Nucleus accumbens (tissue), 56 donors: ENCODE measurements around the gene MTURN.
A peak's percentile ranks its signal among the peaks of the same experiment; 100 is the strongest.

Experiments used
- DNase-seq, 56 donors: peaks; one replicate each; lab custom pipeline; 2025; lab: John Stamatoyannopoulos, UW

Gene MTURN

DNA sequence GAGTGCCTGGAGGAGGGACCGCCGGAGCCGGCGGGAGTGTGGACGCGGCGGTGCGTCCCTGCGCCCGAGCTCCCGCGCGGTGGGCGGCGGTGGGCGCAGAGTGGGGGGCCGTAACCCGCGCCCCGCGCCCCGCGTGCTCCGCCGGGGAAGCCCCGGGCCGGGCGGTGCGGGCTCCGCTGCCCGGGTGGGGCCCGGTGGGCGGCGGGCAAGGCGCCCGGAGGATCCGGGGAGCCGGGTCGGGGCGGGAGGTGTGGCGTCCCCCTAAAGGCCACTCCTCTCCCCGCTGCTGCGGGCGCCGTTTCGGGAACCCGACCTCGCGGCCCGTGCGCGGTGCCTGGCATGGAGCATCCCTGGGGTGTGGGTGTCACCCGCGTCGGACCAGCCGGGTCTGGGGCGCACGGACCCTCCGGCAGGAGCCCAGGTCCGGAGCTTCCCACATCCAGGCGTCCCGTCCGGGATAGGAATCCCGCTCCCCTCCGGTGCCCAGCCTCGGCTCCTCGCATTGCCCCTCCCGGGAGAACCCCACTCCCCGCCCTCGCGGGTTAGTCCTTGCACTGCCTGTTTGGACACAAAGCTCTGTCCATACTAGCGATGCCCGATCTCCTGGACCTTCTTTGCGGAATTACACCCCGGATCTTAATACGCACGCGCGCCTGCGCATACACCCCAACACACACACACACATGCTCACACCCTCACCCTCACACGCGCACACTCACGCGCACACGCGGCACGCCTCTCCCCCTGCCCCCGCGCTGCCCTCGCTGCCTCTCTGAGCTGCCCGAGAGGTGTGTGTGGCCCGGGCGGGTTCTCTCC lies 723 bp downstream of the MTURN start:
- peak in 54 of 56 donors; percentile 12 to 88 (median 68) for DNase-seq

DNA sequence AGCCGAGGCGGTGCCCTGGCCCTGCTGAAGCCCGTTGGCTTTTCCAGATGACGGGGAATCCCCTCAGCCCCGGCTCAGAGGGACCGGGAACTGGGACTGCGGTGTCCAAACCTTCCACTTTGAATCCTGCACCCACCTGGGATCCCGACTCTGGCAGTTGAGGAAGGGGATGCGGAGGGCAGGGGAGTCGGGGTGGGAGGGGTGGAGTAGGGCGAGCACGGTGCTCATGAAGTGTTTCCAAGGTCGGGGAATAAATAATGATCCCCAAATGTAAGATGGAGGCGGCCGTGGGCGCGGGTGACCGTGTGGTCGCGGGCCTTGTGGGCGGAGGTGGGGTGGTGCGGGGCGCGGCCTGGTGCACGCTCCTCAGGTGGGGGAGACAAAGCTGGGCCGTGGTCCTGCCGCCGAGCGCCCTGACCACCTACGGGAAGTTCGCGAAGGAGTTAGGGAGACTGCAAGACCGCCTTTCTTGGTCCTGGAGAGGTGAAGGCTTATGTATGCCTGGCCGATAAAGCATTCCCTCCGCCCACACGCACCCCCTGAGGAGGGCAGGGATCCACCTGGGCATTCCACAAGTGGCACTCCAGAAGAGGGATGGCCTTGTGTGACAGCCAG lies 1.4 kb downstream of the MTURN start:
- no peak for DNase-seq

DNA sequence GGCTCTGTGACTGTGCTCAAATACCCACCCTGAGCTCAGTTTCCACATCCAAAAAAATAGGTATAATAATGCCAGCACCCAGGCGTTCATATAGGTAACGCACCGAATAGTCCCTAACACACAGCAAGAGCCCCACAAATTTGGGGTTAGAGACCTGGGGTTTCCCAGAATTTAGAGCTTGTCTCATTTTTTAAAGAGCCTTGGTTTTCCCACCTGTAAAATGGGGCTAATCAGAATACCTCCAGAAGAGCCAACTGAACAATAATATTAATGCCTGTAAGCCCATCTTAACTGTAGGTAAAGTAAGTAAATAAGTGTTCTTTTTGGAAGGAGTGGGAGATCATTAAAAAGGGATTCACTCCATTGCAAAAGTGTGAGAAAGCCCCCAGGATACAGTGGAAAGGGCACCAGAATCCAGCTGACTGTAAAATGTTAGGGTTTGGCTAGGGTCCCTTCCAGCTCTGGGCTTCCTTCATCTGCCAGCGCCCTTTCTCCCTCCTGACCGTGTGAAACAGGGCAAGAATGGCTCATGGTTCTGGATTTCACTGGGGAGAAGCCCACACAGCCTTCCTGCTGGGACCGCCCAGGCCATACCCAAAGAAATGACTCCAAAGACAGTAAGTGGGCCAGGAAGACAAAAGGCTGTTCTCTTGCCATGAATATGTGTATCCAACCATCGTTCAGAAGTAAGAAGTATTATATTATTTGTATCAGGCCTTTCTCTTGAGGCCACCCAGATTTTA lies 2.1 kb downstream of the MTURN start:
- no peak for DNase-seq

DNA sequence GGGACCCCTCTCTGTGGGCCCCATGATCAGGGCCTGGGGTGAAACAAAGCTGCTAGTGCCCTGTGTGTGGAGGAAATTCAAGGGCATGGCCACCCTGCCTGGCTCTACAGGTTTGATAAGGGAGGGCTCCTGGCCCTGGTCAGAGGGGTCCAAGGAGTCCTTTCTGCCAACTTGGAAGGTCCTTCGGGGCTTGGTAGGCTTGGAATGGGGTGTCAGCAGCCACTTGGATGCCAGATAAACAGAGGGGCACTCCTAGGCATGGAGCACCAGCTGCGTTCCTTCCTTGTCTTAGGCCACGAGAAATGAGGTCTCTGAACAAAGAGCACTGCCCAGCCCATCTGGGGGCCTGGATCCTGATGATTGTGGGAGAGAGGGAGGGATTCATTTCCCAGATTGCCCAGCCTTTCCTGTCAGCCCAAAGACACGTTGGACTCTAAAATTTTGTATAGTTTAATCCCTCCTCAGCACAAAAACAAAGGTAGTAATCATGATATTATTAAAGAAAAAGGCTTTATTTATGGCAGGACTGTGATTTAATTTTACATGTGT lies 5.1 kb downstream of the MTURN start:
- DNase-seq = no peak

DNA sequence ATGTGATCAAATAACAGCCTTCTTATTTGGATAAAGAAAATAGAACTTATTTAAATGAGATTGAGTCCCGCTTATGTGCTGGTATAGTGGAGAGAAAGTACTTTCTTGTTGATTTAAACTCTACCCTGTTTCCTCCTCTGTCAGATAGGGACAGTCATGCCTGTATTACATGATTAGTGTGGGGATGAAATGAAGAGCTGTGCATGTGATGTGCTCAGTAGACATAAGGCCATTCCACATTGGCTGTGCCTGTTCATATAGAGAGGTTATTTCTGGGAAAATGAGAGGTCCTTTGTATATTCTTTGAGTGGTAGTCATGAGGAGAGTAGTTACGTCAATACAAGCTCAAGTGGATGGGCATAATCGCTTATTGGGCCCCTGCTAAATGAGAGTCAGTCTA lies 5.7 kb downstream of the MTURN start:
- DNase-seq = no peak

DNA sequence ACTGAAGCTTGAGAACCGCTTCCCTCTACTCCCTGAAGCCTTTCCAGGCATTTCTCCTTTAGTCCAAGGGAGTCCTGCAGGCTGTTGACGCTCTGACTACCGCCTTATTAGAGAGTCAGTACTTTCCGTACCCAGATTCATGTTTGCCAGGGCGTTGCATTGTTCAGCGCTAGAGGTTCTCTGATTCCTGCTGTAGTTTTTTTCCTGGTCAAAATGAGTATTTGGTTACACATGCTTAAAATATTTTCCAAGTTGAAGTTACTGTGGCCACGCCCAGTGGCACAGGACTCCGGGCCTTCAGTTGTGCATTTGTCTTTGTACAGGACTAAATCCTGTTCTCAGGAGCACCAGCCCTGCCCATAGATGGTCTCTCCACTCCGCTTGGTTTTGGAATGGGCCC lies 7.9 kb downstream of the MTURN start:
- DNase-seq = no peak

DNA sequence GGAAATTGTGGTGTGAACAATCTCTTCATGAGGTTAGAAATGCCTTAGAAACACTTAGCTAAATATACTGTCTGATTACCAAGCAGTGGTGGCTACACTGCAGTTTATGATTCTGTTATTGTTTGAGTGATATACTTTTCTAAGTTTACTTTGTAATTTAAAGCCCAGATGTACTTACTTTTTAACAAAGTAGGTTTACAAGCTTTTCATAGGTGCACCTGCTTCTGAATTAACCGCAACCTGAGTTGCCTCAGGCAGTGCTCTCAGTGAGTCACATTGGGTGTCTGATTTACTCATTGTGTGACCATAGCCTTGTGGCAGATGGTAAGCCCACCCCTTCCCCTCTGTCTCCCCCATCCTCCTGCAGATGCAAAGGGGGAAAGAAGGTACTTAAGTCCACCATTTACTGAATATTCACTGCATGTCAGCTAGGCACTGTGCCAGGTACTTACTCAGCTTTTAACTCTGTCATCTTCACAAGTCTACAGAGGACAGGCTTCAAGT lies 9.0 kb downstream of the MTURN start:
- DNase-seq = peak in 1 of 56 donors; percentile 26

DNA sequence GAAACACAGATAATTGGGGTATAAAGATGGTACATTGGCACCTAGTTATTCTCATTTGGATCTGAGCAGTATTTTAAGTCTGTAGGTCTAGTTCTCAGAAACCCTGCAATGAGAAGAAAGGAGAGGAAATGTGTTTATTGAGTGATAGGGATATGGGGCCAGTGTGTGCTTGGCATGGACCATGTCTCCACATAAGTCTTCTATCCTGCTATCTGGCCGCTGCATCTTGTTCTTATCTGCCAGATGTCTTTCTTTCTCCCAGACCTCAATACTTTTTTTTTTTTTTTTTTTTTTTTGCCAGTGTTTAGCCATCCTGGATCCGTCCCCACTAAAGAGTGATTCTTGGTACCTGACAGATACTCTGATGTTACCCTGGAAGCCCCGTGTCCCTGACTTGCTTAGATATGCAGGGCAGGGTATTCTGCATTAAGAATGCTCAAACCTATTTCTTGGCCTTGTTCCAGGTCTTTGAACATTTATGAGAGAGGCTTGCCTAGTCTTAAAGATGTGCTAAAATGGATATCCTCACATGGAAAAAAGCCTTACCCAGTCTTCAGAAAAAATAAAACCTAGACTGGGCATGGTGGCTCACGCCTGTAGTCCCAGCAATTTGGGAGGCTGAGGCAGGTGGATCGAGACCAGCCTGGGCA lies 10.0 kb downstream of the MTURN start:
- DNase-seq = no peak

DNA sequence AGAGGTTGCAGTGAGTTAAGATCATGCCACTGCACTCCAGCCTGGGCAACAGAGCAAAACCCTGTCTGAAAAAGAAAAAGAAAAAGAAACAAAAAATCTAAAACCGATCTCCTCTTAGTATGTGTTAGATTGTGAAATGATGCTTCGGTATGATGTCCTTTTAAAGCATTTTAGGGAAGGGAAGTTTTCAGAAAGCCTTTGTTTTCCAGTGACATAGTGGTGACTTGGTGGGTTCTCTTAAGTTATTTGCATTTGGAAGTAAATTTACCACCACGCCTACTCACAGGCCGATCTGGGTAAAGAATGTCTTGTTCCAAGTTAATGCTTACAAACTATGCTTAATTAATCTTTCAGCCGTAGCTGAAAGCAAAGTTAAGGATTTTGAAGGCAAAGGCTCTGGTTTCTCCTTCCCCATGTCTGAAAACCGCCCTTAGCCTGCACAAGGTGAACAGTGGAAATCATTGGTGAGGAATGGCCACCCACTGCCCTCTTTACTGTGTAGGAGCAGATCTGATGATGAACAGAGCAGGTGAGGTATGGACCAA lies 10.7 kb downstream of the MTURN start:
- DNase-seq = no peak

DNA sequence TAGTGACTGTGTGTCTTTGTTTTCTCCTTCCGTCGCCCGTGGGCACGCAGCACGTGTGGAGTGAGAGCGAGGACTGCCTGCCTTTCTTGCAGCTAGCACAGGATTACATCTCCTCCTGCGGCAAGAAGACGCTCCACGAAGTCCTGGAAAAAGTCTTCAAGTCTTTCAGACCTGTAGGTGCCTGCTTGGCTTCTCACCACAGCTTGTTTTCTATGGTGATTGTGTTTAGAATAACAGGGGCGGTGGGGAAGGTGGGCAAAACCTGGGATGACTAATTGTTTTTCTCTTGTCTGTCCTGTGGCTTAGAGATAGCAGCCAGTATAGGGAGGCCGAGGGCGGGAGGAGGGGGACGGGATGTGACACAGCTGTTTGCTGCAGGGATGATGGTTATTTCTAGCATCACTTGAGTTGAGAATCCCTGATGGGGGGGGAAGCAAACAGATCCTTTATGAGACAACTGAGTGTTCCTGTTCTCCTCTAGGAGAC lies 11.4 kb downstream of the MTURN start:
- peak in 3 of 56 donors; percentile 8 to 55 (median 36) for DNase-seq

DNA sequence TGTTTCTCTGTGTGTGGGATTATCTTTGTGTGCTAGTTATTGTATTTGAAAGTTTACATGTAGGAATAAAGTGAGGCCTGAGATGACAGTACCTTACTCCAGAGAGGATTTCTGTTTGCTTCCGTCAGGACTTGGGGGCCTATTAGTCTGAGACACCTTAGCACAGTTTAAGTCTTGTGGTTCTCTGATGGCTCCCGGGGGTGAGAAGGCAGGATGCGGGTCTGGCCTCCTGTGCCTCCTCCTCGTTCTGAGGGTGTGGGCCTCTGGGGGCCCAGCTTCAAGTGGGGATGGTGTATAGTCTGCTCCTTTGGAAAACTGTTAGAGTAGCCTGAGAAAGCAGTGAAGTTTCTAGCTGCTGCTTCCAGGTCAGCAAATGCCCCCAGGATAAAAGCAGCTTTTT lies 12.4 kb downstream of the MTURN start:
- DNase-seq = no peak

DNA sequence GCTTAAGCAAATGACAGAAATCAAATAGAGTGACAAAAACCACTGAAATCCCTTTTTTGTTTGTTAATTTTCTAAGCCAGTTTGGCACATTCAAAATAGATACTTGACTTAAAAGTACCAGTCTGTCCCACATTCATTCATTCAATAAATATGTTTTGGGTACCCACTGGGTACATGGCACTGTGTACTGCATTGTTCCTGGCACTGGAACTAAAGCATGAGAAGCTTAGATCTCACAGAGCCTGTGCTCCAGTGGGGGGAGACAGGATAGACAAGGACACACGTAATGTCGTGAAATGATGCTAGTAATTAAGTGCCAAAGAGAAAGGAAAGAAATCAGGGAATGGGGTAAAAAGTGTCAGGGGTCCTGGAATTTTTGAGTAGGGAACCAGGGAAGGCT lies 13.0 kb downstream of the MTURN start:
- DNase-seq = peak in 9 of 56 donors; percentile 16 to 31 (median 22)

DNA sequence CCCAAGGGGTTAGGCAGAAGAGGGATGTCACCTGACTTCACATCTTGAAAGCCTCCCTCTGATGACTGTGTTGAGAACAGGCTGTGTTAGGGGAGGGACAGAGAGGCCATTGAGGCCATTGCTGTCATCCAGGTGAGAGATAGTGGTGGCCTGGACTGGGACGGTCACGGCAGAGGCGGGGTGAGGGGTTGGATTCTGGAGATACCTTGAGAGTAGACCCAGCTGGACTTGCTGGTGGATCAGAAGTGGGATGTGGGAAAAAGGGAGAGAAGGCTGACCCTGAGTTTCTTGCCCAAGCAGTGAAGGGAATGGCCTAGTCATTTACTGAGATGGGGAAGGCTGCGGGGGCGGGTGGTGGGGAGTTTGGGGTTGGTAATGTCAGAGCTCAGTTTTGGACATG lies 13.6 kb downstream of the MTURN start:
- no peak for DNase-seq

DNA sequence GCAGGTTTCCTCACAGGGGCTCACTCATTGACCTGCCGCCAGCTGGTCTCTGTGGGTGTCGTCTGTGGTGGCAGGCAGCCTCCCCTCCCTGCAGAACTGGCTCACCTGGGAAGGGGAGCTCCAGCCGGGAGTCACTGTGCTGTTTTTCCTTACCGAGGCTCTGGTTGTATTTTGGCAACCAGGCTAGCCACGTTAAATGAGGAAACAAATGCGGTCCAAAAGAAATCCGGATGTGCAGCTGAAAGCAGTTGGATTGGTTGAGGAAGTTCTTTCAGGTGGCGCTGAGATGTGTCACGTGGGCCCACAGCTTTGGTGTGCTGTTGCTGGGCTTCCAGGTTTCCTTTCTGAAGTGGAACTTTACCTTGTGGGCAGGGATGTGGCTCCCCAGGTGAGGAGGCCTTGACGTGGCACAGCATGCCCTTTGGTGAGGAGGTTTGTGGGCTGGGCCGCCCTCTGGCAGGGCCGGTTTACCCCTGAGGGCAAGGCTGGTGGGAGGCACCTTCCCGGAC lies 14.2 kb downstream of the MTURN start:
- DNase-seq = peak in 1 of 56 donors; percentile 22

DNA sequence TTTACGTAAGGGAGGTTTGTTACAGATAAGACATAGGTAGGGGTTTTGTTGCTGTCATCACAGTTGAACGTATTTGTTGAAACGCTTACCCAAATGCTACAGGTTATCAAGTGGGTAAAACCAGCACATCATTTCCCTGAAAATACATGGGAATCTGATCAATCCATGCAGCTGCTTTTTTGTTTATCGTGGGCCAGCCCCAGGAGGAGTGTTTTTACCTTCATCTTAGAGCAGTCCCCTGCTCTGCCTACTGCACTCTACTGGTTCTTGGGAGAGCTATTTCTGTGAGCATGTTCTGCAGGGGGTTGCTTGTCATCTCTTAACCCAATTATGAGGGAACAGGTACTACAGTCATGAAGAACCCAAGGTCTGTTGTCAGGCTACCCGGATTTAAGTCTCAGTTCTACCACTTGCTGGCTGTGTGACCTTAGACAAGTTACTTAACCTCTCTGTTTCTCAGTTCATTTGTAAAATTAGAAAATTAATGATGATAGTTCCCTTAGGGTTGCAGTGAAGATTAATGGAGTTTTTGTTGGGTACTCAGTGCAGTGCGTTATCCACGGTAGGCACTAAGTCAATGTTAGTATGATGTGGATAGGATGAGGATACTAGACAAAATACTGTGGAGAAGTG lies 15.0 kb downstream of the MTURN start:
- DNase-seq = no peak

DNA sequence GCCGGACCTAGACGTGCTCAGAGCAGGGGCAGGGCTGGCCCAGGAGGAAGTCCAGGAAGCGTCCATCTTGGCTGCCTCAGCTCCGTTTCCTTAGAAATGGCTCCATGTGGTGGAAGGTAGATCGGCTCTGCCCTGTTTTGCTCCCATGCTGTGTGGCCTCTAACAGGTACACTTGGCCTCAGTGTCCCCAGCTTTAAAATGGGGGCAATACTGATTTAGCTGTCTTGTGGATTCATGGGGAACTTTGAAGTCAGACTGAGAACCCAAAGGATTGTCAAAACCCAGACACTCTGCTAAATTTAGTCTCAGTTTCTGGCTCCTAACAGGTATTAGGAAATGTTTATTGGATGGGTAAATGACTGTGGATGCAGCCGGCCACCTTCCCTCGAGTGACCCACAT lies 15.9 kb downstream of the MTURN start:
- DNase-seq = no peak

DNA sequence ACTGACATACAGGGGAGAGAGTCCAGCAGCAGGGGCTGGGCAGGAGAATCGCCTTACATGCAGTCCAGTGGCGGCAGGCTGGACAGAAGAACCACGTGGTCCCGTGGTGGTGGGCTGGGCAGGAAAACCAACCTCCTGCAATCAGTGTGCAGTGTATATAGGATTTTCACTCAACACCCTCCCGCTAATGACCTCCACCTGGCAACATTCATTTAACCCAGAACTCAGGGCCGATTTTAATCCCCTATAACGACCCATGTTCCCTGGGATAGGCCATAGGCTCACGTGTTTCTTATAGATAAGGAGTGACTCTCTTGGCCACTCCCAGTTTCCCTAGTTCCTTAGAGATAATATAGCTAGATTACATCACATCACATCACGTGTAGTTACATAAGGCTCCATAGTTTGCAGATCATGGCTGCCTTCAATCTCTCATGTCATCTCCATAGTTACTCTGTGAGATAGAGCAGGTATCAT lies 19.4 kb downstream of the MTURN start:
- DNase-seq = no peak

DNA sequence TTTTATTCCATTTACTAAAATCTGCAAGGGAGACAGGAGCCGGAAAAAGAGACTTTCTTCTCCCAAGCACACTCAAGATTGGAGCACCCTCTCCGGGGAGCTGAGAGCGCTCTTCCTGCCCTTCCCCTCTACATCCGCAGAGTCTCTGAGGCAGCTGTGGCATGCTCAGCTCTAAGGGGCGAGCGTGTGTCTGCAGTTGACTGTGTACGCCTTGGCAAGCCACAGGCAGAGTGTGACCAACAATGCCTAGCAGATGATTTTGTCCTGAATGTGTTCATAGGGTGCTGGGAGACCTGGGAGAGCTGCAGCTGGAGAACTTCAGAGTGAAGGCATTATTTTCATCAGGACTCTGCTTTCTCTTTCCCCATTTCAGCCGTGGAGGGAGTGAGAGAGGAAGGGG lies 20.7 kb downstream of the MTURN start:
- DNase-seq = peak in 28 of 56 donors; percentile 9 to 56 (median 32)

DNA sequence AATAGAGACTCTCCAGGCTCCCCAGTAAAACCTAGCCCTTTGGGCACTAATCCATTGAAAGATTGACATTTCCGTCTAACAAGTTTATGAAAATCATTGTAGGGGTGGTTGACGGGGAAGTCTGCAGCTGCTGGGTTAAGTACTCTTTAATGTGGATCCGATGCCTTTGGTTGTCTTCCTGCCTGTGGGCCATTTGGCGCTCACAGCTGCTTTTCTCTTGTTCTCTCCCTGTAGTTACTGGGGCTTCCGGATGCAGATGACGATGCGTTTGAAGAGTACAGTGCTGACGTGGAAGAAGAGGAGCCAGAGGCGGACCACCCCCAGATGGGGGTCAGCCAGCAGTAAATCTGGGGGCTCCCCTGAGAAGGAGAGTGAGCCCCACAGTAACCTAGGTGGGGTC lies 22.4 kb downstream of the MTURN start:
- DNase-seq = no peak
